Esophagus muscularis mucosa (tissue), 3 donors: ENCODE measurements around the gene REN.

Experiments used
- CTCF ChIP-seq, 3 experiments: fragments of 200-600 bp in 2 of 3; fragments of 450-650 bp in 1 of 3; sonication (generic) in 2 of 3; IDR thresholded peaks; one replicate each; pipeline ENCODE4 v1.5.1; 2017 to 2019; ENCODE audit warnings: antibody characterized with exemption in 3 of 3, mild to moderate bottlenecking in 2 of 3, moderate library complexity in 1 of 3
- EP300 ChIP-seq: sonication (generic); formaldehyde crosslinking; IDR thresholded peaks from one replicate; pipeline ENCODE4 v1.6.1; 2017; ENCODE audit warnings: antibody characterized with exemption

GRCh38 chr1:204127597-204128242, 38.4 kb downstream of the REN start:
- peak; percentile 79 to 90 (median 83) for TF ChIP-seq CTCF (IDR thresholded peaks at IDR 0.05)
- no peak for TF ChIP-seq EP300
